Ishikawa (cell line): ENCODE data around the gene MOK.

Experiments
- RAD21 ChIP-seq: IDR thresholded peaks from 2 replicates; pipeline ENCODE4 v1.6.1; 2012; ENCODE audit warnings: low read depth
- YY1 ChIP-seq: IDR thresholded peaks from 2 replicates; pipeline ENCODE4 v1.6.1; 2012; ENCODE audit warnings: low read depth
- ZBTB7A ChIP-seq: IDR thresholded peaks from 2 replicates; pipeline ENCODE4 v1.6.1; 2012; ENCODE audit warnings: low read depth

DNA sequence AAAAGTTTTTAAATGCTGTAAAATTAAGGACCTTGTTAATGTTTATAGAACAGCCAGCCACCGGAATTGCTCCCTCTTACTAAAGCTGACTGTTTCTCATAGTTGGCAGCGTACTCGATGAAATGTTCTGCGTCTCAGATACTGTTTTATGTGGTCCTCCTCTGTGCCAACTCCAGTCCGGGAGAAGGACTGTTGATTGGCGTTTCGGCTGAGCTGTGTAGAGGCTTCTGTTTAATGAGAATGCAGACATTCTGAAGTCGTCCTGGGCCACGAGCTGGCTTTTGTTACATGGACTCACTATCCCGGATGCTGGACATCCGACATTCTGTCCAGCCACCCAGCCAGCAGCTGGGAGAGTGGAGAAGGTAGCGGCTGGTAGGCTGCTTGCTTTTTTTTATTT, 89.9 kb downstream of the MOK start:
- TF ChIP-seq ZBTB7A (no peak), YY1 (no peak), RAD21 (no peak)
